ENCODE measurements around the gene AP3S2. TPM values are rescaled to one million over a fixed set of nuclear protein-coding genes. Genes with fewer than 3 reads are reported as not detected.

Gene AP3S2
- total RNA-seq, 1 experiment from 2014 or later, result 23.3 TPM

DNA sequence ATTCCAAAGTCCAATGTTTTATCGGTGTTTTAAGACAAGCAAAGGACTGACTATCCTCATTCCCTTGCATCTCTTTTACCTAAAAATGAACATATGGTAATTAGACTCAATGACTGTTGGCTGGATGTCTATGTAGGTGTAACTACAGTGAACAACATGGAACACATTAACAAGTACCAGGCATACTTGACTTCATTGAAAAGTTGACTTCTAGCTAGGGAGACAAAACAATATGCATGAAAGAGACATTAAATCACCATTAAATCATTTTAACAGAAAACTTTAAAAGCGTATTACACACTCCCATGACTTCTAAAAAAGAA, 44.9 kb downstream of the AP3S2 start:
- intact Hi-C loops (cut with micrococcal nuclease), result no loop called here
- BruUV-seq (replicated peaks), result no TSS peak
- TF ChIP-seq POLR2A (IDR thresholded peaks at IDR 0.05; ENCODE audit: borderline replicate concordance, extremely low read depth, insufficient read depth, insufficient read length) (no peak), POLR2AphosphoS5 (IDR thresholded peaks at IDR 0.05; ENCODE audit: low read depth, low read length) (no peak), SRF (IDR thresholded peaks at IDR 0.05; ENCODE audit: low read depth) (no peak), SP1 (IDR thresholded peaks at IDR 0.05; ENCODE audit: low read depth) (no peak), ELF1 (IDR thresholded peaks at IDR 0.05; ENCODE audit: borderline replicate concordance, low read depth) (no peak), CEBPB (IDR thresholded peaks at IDR 0.05; ENCODE audit: low read depth) (no peak), ZNF274 (IDR thresholded peaks at IDR 0.05; ENCODE audit: low read depth, low read length) (no peak), SIN3A (IDR thresholded peaks at IDR 0.05; ENCODE audit: low read depth) (no peak), FOSL1 (IDR thresholded peaks at IDR 0.05; ENCODE audit: low read depth) (no peak), EGR1 (IDR thresholded peaks at IDR 0.05; ENCODE audit: low read depth) (no peak), EZH2phosphoT487 (IDR thresholded peaks at IDR 0.05; ENCODE audit: borderline replicate concordance) (no peak), CBX3 (IDR thresholded peaks at IDR 0.05; ENCODE audit: low read depth) (no peak), YY1 (IDR thresholded peaks at IDR 0.05; ENCODE audit: extremely low read depth, insufficient replicate concordance, low read depth, low read length) (no peak), RAD21 (IDR thresholded peaks at IDR 0.05; ENCODE audit: low read depth) (no peak), JUND (IDR thresholded peaks at IDR 0.05) (no peak), EZH2 (IDR thresholded peaks at IDR 0.05) (no peak)
- TF ChIP-seq, protein P1, sequence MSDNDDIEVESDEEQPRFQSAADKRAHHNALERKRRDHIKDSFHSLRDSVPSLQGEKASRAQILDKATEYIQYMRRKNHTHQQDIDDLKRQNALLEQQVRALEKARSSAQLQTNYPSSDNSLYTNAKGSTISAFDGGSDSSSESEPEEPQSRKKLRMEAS (IDR thresholded peaks at IDR 0.05), result no peak
- TF ChIP-seq, protein P2, sequence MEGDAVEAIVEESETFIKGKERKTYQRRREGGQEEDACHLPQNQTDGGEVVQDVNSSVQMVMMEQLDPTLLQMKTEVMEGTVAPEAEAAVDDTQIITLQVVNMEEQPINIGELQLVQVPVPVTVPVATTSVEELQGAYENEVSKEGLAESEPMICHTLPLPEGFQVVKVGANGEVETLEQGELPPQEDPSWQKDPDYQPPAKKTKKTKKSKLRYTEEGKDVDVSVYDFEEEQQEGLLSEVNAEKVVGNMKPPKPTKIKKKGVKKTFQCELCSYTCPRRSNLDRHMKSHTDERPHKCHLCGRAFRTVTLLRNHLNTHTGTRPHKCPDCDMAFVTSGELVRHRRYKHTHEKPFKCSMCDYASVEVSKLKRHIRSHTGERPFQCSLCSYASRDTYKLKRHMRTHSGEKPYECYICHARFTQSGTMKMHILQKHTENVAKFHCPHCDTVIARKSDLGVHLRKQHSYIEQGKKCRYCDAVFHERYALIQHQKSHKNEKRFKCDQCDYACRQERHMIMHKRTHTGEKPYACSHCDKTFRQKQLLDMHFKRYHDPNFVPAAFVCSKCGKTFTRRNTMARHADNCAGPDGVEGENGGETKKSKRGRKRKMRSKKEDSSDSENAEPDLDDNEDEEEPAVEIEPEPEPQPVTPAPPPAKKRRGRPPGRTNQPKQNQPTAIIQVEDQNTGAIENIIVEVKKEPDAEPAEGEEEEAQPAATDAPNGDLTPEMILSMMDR (IDR thresholded peaks at IDR 0.05 in 2 of 3, conservative IDR thresholded peaks at IDR 0.05 in 1 of 3; ENCODE audit: borderline replicate concordance in 1 of 3, insufficient read depth in 1 of 3, low read depth in 2 of 3, low read length in 2 of 3), result no peak
- TF ChIP-seq, protein P3, sequence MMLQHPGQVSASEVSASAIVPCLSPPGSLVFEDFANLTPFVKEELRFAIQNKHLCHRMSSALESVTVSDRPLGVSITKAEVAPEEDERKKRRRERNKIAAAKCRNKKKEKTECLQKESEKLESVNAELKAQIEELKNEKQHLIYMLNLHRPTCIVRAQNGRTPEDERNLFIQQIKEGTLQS (IDR thresholded peaks at IDR 0.05), result no peak
- peak overlapping the region; percentile 89 for H3K27ac ChIP-seq (ENCODE audit: low read depth, low read length)
- ChIA-PET POLR2A (no interaction called here), CTCF (interaction anchor here (0.8 to 2.5 kb wide), 2 partner anchors 10 to 26 kb away, joined by 3 to 9 read pairs; no protein-coding TSS in a partner anchor), RAD21 (ENCODE audit: low non-redundant PET in 1 of 2, low total read pairs in 2 of 2, uncharacterized antibody in 2 of 2, unreplicated experiment in 2 of 2) (interaction anchor here in 1 of 2 experiments (0.7 kb wide), 1 partner anchor 436 kb away, joined by 3 read pairs; no protein-coding TSS in a partner anchor)
- H3K4me3 ChIP-seq (replicated peaks in 1 of 2; ENCODE audit: low read depth in 1 of 2, low read length in 2 of 2), result peak overlapping the region; percentile 8 to 13; a peak in 2 of 4 replicates
- peak overlapping the region; percentile 59 for H3K4me2 ChIP-seq (ENCODE audit: low read length)
- H3K9me2 ChIP-seq (ENCODE audit: insufficient read depth), result no peaks in the 10 kb centered on the region
- H2AFZ ChIP-seq (ENCODE audit: low read depth, low read length, poor library complexity, severe bottlenecking), result no peak overlapping the region
- H3K36me3 ChIP-seq (ENCODE audit: control insufficient read depth in 1 of 2, insufficient read depth in 2 of 2, low read length in 2 of 2), result peaks cover 0 to 8% of the 10 kb centered on the region in 2 experiments; a peak in 2 of 4 replicates
- H4K20me1 ChIP-seq (ENCODE audit: insufficient read depth), result no peaks in the 10 kb centered on the region
- peak overlapping the region; percentile 49 for H3K9ac ChIP-seq (ENCODE audit: low read length)
- H3K9me3 ChIP-seq (ENCODE audit: control insufficient read depth in 1 of 2, insufficient read depth in 1 of 2, low read depth in 1 of 2, low read length in 2 of 2), result no peaks in the 10 kb centered on the region
- H3K4me1 ChIP-seq (ENCODE audit: control insufficient read depth in 1 of 2, insufficient read depth in 2 of 2, low read length in 2 of 2), result peaks cover 45 to 86% of the 10 kb centered on the region in 2 experiments
- peaks cover 3% of the 10 kb centered on the region; the same call in 1 of the 2 replicates for H3K79me2 ChIP-seq (ENCODE audit: insufficient read depth, low read length)
- H3K27me3 ChIP-seq (ENCODE audit: insufficient read depth, low read length), result no peaks in the 10 kb centered on the region
- peak; percentile 21 for ATAC-seq
- no peak for DNase-seq (ENCODE audit: low read depth, low spot score)
